Measurements from ENCODE around the gene FOXN3.

Gene FOXN3

GRCh38 chr14:89429199-89430181 is 12.5 kb upstream of the FOXN3 start:
- peak; percentile 23; the same call in 1 of the 2 replicates for TF ChIP-seq POLR2AphosphoS5 (IDR thresholded peaks at IDR 0.05; ENCODE audit: low read depth)
- no peak for TF ChIP-seq GABPA (IDR thresholded peaks at IDR 0.05; ENCODE audit: low read depth)
- Histone ChIP-seq H3K27ac (replicated peaks) (peak overlapping the region; percentile 52), H3K27me3 (ENCODE audit: insufficient read depth, poor library complexity, severe bottlenecking) (no peaks in the 10 kb centered on the region), H3K4me3 (replicated peaks; ENCODE audit: insufficient read depth, low read length) (no peak overlapping the region)
- peak in 1 of 2 experiments; percentile 52 for DNase-seq (ENCODE audit: low read depth in 1 of 2, low spot score in 1 of 2)

DNA sequence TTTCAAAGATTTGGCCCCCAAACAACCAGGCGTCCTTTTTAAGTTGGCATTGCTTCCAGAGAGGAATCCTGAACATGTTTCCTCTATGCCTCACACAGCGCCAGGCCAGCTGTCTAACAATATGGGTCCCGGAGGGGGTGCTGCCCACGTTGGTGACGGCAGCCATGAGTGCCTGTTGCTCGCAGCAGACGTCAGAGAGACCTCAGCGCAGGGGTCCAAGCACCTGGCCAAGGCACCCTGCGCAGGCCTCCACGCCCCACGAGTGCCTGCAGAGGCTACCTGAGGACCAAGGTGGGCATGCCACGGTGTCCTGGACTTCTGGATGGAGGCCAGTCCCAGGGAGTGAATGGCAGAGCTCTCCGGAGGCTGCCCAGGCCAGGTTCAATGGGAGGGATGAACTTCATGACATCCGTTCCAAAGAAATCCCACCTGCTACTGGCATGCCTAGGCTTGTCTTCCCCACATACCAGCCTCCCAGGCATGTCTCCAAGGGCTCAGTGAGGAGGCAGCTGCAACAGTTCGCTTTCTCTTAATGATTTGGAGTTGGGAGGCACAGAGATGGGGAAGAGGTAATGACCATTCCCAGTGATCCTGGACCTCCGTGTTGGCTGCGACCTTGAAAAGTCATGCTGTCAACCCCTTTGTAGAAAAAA is 11.6 kb upstream of the FOXN3 start:
- TF ChIP-seq GABPA (IDR thresholded peaks at IDR 0.05; ENCODE audit: low read depth) = no peak
- TF ChIP-seq REST (IDR thresholded peaks at IDR 0.05; ENCODE audit: insufficient replicate concordance, low read depth) = no peak
- no peak for TF ChIP-seq SPI1 (IDR thresholded peaks at IDR 0.05; ENCODE audit: borderline replicate concordance, low read depth)
- TF ChIP-seq, protein P1, sequence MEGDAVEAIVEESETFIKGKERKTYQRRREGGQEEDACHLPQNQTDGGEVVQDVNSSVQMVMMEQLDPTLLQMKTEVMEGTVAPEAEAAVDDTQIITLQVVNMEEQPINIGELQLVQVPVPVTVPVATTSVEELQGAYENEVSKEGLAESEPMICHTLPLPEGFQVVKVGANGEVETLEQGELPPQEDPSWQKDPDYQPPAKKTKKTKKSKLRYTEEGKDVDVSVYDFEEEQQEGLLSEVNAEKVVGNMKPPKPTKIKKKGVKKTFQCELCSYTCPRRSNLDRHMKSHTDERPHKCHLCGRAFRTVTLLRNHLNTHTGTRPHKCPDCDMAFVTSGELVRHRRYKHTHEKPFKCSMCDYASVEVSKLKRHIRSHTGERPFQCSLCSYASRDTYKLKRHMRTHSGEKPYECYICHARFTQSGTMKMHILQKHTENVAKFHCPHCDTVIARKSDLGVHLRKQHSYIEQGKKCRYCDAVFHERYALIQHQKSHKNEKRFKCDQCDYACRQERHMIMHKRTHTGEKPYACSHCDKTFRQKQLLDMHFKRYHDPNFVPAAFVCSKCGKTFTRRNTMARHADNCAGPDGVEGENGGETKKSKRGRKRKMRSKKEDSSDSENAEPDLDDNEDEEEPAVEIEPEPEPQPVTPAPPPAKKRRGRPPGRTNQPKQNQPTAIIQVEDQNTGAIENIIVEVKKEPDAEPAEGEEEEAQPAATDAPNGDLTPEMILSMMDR (IDR thresholded peaks at IDR 0.05; ENCODE audit: insufficient read depth, low read length) = no peak
- TF ChIP-seq POLR2AphosphoS5 (IDR thresholded peaks at IDR 0.05; ENCODE audit: low read depth) = no peak
- H3K27ac ChIP-seq (replicated peaks) = no peak overlapping the region; the same call in 1 of the 2 replicates
- no peak for DNase-seq (ENCODE audit: low read depth in 1 of 2, low spot score in 1 of 2)
- H3K27me3 ChIP-seq (ENCODE audit: insufficient read depth, poor library complexity, severe bottlenecking) = no peaks in the 10 kb centered on the region
- H3K4me3 ChIP-seq (replicated peaks; ENCODE audit: insufficient read depth, low read length) = no peak overlapping the region

DNA sequence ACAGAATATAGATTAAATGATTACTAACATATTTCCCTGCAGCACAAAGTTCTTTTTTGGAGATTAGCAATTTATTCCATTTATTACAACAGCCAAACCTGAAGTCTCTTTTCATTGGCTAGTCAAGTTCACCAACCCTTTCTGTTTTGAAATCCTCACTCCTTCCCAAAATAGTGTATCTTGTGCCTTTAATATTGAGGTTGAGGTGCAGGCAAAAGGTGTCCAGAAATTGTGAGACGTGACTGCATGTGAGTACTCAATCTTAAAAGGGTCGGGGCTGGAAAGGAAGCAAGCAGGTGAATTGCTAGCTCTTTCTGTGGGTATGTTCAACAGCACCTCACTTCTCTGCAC is 11.1 kb upstream of the FOXN3 start:
- Histone ChIP-seq H3K27ac (replicated peaks) (no peak overlapping the region), H3K27me3 (ENCODE audit: insufficient read depth, poor library complexity, severe bottlenecking) (no peaks in the 10 kb centered on the region), H3K4me3 (replicated peaks; ENCODE audit: insufficient read depth, low read length) (no peak overlapping the region)
- TF ChIP-seq SPI1 (IDR thresholded peaks at IDR 0.05; ENCODE audit: borderline replicate concordance, low read depth) = no peak
- TF ChIP-seq REST (IDR thresholded peaks at IDR 0.05; ENCODE audit: insufficient replicate concordance, low read depth) = no peak
- TF ChIP-seq GABPA (IDR thresholded peaks at IDR 0.05; ENCODE audit: low read depth) = no peak
- no peak for TF ChIP-seq POLR2AphosphoS5 (IDR thresholded peaks at IDR 0.05; ENCODE audit: low read depth)
- TF ChIP-seq, protein P1 (IDR thresholded peaks at IDR 0.05; ENCODE audit: insufficient read depth, low read length) = no peak
- DNase-seq (ENCODE audit: low read depth in 1 of 2, low spot score in 1 of 2) = no peak

Data from HL-60 (cell line).